ENCODE data around the gene SDHAF4. TPM values are rescaled to one million over a fixed set of nuclear protein-coding genes. Genes with fewer than 3 reads are reported as not detected.
"Not testable (repeated sequence)": the region's sequence is repeated elsewhere in the genome, so short reads cannot be mapped to it uniquely, and the experiment has no call there.

Gene SDHAF4
- polyA plus RNA-seq, 12 donors: 12.8 to 19.4 (median 16.1) TPM; not detected in 1

DNA sequence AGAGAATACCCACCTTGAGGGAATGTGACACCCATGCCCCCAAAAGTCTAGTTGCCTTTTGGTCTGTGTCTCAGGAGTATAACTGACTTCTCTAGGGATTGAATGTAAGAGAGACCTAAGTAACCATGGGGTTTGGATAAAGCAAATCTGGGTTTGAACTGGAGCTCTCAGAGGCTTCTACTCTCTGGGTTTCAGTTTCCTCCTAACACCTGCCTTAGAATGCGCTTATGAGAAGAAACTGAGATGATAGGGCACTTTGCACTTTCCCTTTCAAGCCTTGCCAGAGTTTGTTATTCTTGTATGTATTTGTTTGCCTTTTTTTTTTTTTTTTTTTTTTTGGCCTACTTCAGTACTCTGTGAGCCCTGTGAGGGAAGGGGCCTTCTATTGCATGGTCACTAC, 19.4 kb downstream of the SDHAF4 start:
- no peak for DNase-seq

GRCh38 chr6:70590400-70590799, 23.7 kb downstream of the SDHAF4 start:
- no peak for DNase-seq

- no peak for DNase-seq
Measured at GRCh38 chr6:70592391-70593117, 25.8 kb downstream of the SDHAF4 start.

GRCh38 chr6:70593118-70593486, 26.4 kb downstream of the SDHAF4 start:
- DNase-seq: no peak

- DNase-seq: no peak
Measured at GRCh38 chr6:70599187-70599586, 32.5 kb downstream of the SDHAF4 start.

DNA sequence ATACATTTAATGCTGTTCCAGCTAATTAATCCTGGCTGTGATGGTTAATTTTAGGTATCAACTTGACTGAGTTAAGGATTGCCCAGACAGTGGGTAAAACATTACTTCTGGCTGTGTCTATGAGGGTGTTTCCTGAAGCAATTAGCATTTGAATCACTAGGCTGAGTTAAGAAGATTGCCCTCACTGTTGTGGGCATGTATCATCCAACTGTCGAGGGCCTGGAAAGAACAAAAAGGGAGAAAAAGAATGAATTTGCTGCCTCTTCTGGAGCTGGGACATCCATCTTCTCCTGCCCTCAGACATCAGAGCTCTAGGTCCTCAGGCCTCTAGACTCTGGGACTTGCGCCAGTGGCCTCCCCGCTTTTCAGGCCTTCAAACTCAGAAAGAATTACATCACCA, 34.3 kb downstream of the SDHAF4 start:
- DNase-seq: no peak

- no peak for DNase-seq
Measured at GRCh38 chr6:70604254-70604653, 37.5 kb downstream of the SDHAF4 start.

GRCh38 chr6:70607371-70607770, 40.6 kb downstream of the SDHAF4 start:
- DNase-seq: not testable (repeated sequence)

- DNase-seq: not testable (repeated sequence)
Measured at GRCh38 chr6:70609181-70609580, 42.5 kb downstream of the SDHAF4 start.

- no peak for DNase-seq
Measured at GRCh38 chr6:70616728-70617260, 50.1 kb downstream of the SDHAF4 start.

DNA sequence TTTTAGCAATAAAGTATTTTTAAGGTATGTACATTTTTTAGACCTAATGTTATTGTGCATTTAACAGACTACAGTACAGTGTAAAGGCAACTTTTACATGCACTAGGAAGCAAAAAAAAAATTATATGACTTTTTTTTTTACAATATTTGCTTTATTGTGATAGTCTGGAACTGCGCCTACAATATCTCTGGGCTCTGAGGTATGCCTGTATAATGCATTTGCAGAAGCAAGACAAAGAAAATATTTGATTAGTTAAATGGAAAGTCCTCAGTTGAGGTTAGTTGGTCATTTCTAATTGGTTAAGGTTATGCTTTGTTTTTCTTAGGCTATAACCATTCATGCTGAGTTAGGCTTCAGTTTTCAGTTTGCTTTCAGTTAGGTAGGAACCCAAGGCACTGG, 54.0 kb downstream of the SDHAF4 start:
- no peak for DNase-seq

DNA sequence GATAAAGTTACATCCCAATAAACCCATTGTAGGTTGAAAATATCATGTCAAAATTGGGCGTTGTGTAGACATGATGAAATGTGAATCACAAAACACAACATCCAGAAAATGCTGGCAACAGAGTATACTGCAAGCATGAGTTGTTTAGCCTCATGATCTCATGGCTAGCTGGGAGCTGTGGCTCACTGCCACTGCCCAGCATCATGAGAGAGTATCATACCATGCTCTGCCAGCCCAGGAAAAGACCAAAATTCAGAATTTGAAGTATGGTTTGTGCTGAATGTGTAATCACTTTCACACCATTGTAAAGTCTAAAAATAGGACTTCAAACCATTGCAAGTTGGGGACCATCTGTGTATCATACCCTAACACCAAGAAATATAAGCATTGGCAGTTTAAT, 55.7 kb downstream of the SDHAF4 start:
- DNase-seq: no peak

DNA sequence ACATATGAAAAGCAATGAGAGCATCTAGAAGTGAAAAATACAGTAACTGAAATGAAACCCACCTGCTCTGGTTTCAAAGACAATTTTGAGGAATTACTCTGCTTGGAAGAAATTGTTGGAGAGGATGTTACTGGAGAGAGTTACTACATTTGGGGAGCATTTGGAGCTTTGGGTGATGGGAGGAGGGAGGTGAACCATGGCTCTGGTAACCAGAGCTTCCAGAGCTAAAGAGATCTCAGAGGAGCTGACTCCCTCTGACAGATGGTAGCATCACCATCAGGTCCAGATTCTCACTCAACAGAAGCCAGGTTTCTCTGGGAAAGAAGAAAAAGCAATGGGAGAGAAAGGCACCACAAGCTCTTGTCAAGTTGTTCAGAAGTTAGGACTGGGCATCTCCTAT, 58.7 kb downstream of the SDHAF4 start:
- no peak for DNase-seq

DNA sequence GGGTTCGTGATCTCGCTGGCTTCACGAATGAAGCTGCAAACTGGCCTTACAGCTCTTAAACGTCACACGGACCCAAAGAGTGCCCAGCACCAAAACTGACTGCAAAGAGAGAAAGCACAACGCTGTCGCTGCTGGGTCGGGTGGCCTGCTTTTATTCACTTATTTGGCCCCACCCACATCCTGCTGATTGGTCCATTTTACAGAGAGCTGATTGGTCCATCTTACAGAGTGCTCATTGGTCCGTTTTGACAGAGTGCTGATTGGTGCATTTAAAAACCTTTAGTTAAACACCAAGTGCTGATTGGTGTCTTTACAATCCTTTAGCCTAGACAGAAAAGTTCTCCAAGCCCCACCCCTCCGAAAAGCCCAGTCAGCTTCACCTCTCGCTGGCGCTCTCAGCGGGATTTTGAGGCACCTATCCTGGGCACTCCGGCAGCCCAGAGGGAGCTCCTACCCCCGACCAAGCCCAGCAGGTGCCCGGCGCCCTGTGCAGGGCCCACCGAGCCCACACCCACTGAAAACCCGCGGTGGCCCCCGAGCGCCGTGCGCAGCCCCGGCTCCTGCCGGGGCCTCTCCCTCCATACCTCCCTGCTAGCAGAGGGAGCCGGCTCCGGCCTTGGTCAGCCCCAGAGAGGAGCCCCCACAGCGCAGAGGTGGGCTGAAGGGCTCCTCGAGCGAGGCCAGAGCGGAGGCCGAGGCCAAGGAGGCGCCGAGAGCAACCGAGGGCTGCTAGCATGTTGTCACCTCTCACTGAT, 60.9 kb downstream of the SDHAF4 start:
- DNase-seq: no peak

- DNase-seq: no peak
Measured at GRCh38 chr6:70629929-70630328, 63.2 kb downstream of the SDHAF4 start.

GRCh38 chr6:70633870-70634269, 67.1 kb downstream of the SDHAF4 start:
- no peak for DNase-seq

DNA sequence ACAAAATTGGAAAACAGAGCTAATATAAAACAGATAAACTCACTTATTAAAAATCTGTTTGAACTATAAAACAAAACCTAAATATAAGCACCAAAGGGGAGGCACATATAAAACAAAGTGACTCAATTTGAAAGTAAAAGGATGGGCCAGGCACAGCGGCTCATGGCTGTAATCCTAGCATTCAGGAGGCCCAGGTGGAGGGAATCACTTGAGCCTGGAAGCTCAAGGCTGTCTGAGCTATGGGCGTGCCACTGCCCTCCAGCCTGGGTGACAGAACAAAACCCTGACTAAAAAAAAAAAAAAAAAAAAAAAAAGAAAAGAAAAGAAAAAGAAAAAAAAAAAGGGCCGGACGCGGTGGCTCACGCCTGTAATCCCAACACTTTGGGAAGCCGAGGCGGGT, 69.9 kb downstream of the SDHAF4 start:
- no peak for DNase-seq

- no peak for DNase-seq
Measured at GRCh38 chr6:70638468-70638867, 71.7 kb downstream of the SDHAF4 start.

Other genes with a start within 250 kb of the SDHAF4 start
- 10 to 100 TPM in 11 of 12 donors, not detected in 1; 15.6 to 30.8 (median 19.2) TPM for gene FAM135A, start 153.4 kb upstream of the SDHAF4 start, polyA plus RNA-seq (ENCODE audit: insufficient read length in 12 of 12)
- 10 to 100 TPM in 11 of 12 donors, not detected in 1; 26.4 to 34.9 (median 30.7) TPM for gene SMAP1, start 101.0 kb downstream of the SDHAF4 start, polyA plus RNA-seq (ENCODE audit: insufficient read length in 12 of 12)